NCI-H2171 treated with DMSO at 0.1 percent for 48 hours (cell line): ENCODE measurements around the gene ARHGAP24.

Experiments used
- DNase-seq: peaks from one replicate; lab custom pipeline; 2025; lab: John Stamatoyannopoulos, UW

The ARHGAP24 gene

DNA sequence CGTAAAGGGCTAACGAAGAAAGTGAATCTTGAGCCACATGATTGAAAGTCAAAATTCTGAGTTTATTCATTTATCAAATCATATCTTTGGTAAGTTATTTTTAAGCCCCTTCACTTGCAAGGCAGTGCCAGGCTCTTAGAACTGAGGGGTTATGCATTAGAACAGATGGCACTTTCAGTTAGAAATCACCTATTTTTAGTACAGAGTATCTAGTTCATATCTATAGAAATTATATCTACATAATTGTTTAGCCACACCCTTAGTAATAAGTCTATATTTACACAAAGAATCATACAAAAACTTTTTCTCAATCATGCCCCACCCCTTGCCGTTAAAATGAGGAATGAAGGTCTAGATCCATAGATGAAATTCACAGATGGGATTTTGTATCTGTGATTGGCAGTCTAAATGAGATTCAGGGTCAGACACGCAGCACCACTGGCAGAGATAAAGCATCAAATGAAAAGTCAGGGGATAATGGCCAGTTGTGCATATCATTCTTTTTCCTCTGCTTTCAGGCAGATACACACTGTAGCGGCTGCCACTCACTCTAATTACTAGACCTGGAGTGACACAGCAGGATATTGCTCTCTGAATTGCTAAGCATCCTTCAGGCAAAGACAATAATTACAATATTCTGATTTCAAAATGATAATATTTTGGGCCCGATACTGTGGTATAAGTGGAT lies 444.4 kb downstream of the ARHGAP24 start:
- no peak for DNase-seq

DNA sequence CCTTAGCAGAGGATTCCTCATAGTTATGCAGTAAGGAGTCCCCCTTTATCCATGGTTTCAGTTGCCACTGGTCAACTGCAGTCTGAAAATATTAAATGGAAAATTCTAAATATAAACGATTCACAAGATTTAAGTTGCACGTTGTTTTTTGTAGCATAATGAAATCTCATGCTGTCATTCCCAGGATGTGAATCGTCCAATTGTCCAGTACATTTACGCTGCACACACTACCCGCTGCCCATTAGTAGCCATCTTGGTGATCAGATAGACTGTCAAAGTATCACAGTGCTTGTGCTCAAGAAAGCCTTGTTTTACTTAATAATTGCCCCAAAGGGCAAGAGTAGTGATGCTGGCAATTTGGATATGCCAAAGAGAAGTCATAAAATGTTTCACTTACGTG lies 450.1 kb downstream of the ARHGAP24 start:
- no peak for DNase-seq

DNA sequence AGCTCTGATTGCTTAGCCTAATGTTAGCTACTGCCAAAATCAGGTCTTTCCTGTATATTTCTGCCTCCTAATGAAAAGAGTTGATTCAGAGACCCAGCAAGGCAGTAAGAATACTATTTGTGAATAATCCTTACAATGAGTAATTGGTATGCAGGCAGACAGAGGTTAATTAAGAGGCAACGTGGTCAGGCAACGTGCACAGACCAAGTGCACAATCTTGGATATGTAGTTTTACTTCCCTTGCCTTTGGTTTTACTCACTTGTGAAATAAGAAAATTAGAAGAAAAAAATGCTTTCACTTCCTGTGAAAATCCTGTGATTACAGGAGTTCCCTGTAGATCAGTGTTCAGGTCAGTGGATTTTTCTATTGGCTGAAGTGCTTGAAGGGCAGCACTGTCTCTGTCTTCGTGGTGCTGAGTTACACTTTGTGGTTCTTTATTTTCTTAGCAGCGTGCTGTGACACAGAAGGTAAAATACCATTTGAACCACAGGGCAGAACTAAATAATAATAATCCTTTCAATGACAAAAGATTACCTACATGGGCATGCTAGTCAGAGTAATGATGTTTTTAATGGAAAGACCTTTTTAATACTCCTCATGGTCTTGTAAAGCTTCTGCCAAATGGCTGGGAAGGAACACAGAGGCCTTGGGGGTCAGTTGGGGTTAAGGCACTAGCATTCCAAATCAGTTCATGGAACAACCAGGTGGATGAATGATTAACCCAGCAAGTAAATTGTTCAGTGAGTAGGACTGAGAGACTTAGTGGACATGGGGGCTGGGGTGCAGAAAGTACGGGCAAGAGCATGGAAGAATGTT lies 454.0 kb downstream of the ARHGAP24 start:
- no peak for DNase-seq

GRCh38 chr4:85929961-85930665 lies 455.2 kb downstream of the ARHGAP24 start:
- DNase-seq = no peak

DNA sequence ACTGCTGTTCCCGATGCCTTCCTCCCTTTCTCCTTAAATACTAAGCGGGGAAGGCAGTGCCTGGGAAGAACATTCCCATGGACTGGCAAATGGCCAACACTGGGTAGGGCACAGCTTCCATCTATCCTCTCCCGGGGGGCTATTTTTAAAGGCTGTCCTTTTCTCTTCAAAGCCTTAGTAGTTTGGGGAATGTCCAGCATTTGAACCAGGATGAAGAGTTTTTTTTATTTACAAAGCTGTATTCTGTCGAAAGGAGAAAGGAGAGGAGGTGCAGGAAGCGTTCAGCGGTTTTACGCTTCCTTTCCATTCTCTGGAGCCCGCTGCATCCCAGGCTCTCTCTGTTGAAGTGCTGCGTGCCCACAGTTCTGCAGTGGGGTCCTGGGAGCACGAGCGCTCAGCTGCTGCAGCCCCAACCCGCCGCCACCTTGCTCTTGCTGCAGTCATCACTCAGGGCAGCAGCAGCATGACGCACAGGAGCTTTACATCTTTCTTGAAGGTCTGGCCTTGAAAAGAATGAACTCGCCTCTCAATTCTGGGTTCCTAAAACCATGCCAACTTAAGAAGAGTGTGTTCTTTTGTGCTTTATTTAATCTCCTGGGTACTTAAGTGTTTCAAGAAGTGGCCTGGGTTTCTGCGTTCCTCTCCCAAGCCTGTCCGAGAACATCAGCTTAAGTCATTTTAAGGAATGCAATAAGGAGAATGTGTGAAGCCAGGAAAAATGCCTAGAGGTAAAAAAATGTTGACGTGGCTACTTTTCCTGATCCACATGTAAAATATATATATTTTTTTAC lies 457.7 kb downstream of the ARHGAP24 start:
- no peak for DNase-seq

DNA sequence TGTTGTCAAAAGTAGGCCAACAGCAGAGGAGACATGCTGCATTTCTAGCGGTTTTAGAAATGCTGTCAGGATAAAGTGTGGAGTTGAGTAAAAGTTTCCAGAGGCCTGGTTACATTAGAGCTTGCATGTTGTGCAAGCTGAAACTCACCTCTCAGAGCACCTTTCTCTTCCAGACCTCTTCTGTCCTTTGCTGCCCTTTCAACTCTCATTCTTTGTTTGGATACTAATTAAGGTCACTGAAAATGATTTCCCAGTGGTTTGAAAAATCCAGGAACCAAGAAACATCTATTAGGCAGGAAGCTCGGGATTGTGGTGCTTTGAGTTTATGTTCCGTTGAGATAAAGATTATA lies 458.3 kb downstream of the ARHGAP24 start:
- no peak for DNase-seq

DNA sequence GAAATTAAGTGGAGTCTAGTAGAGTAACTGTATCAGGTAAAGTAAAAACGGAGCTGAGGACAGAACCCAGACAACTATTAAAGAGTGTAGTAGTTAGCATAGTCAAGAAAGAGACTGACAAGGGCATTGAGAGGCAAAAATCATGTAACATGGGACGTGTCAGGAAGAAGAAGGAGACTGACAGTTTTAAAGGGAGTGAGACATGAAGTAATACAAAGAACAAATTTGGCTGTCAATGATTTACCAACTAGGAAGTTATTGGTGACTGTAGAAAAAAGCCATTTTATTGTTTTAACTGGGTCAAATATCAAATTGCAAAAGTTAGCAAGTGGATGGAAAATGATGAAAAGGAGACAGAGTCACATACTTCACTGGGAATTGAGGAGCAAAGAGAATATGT lies 462.6 kb downstream of the ARHGAP24 start:
- DNase-seq = no peak

DNA sequence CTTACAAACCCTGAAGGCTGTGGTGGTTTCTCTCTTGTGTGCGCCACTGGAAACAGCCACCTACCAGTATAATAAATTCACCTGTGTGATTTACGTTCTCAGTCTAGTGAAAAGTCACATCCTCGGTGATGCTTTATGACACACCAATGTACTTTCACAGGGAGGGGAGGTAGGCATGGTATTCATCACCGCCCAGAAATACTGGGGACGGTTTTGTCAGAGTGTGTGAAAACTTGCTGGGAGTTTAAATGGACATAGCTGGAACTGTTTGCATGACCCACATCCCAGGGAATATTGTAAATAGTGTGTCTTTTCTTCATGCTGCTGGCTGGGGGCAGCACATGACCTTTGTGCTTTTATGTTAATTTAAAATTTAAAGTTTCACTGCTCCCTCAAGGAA lies 463.1 kb downstream of the ARHGAP24 start:
- DNase-seq = no peak

DNA sequence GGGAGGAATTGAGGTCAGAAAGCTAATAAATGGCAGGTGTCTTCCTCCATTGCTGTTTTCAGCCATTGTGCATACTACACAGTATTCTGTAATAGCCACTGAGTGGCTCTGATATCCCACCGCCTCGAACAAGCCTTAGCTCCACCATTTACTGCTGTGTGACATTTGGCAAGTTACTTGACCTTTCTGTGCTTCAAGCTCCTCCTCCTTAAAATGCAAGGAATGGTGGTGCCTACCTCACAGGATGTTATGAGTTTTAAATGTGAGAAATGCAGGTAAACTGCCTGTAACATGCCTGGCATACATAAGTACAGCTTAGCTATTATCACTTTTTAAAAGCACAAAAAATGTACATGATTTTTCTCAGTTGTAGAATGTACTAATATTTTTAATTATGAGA lies 464.0 kb downstream of the ARHGAP24 start:
- no peak for DNase-seq

DNA sequence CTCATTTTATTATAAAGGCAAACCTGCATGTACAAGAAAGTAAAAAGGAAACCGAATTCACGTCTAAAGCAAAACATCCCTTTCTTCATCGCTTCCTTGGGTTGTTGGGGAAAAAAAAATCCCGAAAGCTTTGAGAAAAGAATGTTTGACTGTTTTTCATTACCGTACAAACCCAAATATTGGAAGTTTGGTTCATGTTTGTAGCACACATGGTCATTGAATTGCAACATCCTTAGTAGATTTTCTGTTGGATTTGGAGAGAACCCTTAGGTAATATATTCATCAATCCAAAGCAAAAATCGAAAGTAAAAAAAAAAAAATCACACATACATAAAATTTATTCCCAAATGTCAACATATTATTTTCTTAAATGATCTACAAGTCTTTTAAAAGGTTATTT lies 464.6 kb downstream of the ARHGAP24 start:
- no peak for DNase-seq

DNA sequence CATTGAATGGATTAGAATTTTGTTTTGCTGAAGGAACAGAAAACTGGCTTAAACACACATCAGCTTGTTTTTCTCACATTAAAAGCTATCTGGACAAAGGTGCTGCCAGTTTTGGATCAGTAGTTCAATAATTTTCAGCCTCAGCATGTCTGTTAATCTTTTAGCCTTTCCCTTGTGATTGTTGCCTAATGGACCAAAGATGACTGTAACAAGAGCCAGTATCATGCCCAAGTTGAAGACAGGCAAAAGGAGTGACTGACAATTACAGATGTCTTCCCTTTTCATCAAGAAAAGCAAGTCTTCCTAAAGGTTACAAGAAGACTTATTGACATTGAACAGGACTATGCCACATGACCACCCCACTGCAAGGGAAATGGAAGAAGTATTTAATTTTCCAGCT lies 465.2 kb downstream of the ARHGAP24 start:
- DNase-seq = no peak

DNA sequence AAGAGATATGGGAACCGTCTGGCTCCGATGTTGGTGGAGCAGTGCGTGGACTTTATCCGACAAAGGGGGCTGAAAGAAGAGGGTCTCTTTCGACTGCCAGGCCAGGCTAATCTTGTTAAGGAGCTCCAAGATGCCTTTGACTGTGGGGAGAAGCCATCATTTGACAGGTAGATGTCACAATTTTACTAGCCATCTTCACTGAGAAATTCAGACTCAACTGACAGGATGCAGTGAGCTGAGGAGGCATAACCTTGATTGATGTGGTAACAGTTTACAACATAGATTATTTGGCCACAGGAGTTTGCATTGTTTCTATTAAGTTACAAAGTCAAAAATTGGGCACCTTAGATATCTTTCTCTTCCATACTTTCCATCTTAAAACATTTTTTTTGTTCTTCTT lies 467.2 kb downstream of the ARHGAP24 start:
- DNase-seq = no peak

- no peak for DNase-seq
Measured at GRCh38 chr4:85946821-85947220, 471.9 kb downstream of the ARHGAP24 start.

- DNase-seq = no peak
Measured at GRCh38 chr4:85951099-85951498, 476.1 kb downstream of the ARHGAP24 start.

GRCh38 chr4:85952528-85952927 lies 477.6 kb downstream of the ARHGAP24 start:
- DNase-seq = no peak

GRCh38 chr4:85952972-85953650 lies 478.2 kb downstream of the ARHGAP24 start:
- no peak for DNase-seq

- no peak for DNase-seq
Measured at GRCh38 chr4:85953651-85954018, 478.7 kb downstream of the ARHGAP24 start.

DNA sequence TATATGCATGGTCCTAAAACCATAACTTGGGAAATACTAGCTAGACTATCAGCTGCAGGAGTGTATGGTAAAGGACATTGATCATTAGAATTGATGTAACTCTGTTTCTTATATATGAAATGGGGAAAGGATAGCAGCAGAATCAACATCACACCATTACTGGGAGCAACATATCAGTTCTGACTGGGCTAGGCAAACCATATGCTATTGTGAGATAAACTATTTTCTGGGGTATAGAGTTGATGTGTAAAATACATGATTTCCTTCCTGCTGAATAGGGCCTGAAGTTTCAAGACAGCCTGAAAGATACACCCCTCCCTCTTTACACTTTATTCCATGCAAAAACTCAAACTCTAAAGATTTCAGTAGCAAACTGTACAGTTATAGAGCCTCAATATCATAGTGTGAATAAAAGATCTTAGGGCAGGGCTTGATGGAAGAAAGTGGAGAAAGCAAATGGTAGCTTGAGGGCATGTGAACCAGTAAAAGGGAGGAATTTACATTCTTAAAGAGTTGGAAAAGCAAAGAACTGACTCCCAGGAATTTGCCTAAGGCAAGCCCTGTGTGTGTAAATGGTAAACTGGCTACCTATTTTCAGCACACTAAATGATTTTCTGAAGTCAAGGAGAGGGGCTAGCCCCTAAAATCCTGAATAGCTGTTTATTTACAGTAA lies 480.8 kb downstream of the ARHGAP24 start:
- DNase-seq = no peak

DNA sequence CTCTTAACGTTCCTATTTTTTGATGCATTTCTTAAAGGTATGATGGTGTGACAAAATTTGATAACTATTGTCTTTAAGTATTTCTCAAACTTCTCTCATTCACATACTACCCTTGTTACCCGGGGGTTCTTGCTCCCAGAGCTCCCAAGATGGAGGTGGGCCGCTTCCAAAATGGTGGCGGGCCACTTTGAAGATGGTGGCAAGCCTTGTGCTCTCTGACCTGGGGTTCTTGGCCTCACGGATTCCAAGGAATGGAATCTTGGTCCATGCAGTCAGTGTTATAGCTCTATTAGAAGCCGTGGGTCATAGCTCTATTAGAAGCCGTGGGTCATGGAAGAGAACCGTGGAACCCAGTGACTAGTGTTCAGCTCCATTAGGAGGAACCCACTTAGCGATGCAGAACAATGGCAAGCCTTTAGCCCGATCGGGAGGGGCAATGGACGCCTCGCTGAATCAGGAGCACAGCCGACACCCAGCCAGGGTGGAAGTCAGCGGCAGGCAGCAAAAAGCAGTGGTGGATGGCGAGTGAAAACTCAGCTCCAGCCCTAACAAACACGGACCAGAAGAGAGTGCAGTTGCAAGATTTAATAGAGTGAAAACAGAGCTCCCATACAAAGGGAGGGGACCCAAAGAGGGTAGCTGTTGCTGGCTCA lies 481.5 kb downstream of the ARHGAP24 start:
- DNase-seq = no peak

GRCh38 chr4:85961887-85962286 lies 486.9 kb downstream of the ARHGAP24 start:
- no peak for DNase-seq

GRCh38 chr4:85963231-85963630 lies 488.3 kb downstream of the ARHGAP24 start:
- no peak for DNase-seq
